HuH-7 (cell line): ENCODE data around the gene SAFB.
A peak's percentile ranks its signal among the peaks of the same experiment; 100 is the strongest.

Source experiments
- DNase-seq: peaks from one replicate; pipeline ENCODE4 v3.0.0; 2011; ENCODE audit warnings: low spot score

The SAFB gene

DNA sequence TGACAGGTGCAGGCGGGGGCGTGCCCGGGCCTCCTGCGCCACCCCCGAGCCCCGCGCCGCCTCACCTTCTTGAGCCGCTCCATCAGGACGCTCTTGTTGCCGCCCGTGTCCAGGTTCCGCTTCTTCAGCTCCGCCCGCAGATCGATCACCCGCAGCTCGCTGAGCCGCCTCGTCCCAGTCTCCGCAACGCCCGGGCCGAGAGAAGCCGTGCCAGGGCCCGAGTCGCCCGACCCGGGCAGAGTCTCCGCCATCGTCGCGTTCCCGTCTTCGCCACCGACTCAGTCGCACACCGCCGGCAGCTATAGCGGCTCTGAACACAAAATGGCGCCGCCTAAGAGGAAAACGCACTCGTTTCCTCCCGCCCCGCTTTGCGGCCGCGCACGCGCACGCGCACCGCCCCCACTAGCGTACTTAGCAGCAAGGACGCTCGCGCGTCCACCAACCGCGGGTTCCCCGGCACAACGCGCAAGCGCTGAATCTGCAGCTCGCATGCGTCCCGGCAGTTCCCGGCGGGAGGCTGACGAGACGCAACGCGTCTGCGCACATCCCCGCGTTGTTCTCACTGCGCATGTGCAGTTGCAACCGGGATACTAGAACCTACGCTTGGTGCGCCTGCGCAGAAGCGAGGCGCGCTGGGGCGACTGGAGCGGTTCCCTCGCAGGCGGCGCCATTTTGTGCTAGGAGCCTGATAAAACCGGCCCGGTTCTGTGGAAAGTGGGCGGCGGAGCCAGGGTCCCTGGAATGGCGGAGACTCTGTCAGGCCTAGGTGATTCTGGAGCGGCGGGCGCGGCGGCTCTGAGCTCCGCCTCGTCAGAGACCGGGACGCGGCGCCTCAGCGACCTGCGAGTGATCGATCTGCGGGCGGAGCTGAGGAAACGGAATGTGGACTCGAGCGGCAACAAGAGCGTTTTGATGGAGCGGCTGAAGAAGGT is at the start of gene SAFB, which contains the start of gene SAFB2:
SAFB (plus strand) TSS at position 619 of the 932 bp plus-strand sequence; CDS start at position 742, 123 bp downstream.
SAFB2 (minus strand) TSS at position 312 of the 932 bp plus-strand sequence; CDS start at position 251, 61 bp downstream.
- peak; percentile 97 for DNase-seq

GRCh38 chr19:5575590-5575989 is 47.3 kb upstream of the SAFB start:
- no peak for DNase-seq

DNA sequence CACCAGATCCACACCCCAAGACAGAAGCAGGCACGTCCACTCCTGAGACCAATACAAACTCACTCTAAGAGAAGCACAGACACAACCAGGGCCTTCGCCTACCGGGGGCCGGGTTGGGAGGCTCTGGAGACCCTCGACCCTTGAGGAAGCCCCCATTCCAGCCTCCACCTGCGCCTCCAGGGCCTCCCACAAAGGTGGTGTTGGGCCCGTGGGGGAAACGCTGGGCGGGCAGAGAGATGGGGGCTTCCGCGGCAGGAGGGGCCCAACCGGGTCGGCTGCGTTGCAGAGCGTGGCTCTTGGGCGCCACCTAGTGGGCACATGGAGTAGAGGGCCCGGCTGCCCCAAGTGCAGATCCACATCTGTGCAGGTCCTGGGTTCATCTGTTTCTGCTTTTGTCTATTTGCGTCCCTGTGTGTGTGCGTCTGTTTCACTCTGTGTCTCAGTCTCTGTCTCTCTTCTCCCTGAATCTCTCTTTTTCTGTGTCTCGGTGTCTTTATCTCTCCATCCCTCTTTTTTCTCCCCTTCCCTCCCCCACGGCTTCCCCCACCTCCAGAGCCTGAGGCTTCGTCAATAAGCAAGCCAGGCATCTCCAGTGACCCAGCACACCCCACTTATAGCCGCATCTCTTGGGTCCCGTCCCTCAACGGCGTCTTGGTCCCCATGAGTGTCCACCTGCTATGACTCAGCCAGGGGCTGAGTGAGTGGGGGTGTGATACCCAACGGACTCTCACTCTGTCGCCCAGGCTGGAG is 44.6 kb upstream of the SAFB start:
- DNase-seq = peak; percentile 85

DNA sequence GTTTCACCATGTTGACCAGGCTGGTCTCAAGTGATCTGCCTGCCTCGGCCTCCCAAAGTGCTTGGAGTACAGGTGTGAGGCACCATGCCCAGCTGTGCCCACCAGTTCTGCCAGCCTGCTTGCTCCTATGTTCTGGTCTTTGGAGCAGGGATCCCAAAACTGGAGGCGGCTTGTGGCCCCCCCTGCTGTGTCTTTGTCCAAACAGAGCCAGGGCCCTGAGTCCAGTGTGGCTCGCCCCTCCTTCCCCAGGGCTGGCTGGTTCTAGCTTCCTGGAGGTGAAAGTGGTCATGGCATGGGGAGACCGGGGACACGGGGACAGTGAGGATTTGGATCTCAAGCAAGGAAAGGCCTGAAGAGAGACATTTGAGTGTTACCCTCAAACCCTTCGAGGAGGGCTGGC is 43.6 kb upstream of the SAFB start:
- no peak for DNase-seq

DNA sequence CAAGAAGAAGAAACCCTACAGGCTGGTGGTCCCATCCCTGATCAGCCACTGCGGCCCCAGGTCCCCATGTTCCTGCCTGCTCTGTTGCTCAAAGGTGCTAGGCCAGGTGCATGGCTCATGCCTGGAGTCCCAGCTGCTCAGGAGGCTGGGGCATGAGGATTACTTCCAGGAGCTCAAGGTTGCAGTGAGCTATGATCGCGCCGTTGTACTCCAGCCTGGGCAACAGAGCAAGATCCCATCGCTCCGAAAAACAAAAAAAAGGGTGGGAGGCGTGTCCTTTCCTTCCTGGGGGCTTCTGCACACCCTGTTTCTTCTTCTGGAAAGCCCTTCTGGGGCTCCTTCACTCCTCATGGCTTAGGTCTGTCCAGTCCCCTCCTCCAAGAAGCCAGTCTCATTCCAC is 43.2 kb upstream of the SAFB start:
- no peak for DNase-seq

DNA sequence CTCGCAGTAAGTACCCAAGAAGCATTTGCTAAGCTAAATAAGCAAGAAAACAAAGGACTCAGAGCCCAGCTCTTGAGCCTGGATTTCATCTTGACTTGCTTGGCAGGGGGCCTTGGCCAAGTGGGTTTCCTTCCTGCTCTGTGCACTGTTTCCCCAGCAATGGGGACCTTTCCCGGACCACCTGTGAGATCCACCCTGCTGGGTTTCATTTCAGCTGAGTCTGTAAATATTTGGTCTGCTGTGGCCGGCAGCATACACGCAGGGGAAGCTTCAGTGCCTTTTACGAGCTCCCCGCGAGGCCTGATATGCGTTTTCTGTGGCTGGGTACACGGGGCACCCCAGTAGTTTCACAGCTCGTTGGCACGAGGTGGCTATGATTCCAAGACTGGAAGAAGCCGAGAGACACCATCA is 42.7 kb upstream of the SAFB start:
- no peak for DNase-seq

DNA sequence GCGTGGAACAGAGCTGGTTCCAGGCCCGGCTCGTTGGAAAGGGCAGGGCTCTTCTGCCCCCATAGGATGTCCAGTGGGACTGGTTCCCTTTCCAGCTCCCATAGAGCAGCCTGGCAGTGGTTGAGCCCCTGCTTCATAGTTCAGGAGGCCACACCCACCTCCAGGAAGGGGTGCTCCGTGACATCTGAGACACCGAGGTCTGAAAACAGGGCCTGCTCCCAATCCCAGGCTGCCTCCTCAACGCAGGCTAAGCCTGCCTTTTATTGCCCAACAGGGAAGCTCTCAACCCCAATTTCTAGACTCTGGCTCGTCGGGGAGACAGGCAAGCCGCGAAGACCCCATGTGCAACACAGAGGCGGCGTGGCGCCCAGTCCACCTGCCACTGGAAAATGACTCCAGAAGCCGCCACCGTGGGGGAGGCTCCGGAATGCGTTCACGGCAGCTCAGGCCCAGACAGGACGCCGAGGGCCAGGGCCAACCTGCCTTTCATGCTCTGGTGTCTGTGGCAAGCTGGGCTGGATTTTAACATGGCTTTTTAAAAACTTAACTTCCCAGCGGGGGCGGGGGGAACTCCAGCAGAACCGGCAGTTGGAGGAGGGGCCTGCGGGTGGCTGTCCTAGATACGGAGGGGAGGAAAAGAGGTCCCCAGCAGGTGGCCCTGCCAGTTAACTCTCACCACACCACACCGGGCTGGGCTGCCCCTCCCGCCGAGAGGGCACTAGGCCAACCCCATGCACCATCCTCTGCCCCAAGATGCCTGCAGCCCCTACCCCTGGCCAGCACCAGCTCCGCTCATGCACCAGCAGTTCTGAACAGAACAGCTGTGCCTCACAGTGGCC is 37.2 kb upstream of the SAFB start:
- DNase-seq = no peak

DNA sequence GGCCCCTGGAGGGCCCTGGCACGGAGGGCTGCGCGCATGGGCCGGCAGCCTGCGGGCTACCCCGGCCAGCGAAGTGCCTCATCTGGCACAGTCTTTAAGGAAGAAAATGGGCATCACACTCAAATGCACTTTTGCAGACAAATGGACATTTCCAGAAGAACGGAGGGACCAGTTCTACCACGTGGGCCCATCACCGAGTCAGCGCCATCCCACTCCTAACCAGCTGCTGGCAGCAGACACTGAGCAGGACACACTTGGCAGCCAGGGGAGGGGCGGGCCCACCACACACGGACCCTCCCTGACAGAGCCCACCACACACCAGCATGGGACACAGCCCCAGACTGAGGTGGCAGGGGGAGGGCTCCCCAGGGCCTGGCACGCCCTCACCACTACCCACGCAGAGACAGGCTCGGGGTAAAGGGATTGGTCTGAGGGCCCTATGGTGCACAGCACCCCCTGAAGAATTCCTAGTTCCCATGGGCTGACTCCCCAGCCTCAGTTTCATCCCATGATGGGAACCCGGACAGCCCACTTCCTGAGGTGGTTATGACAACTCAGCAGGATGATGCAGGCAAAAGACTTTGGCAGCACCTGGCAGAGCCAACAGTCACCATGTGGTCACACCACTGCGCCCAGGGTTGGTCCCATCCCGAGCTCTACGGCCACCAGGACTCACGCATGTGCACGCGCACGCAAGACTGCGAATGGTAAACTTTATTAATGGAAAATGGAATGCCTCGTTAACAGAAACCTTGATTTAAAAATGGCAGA is 36.4 kb upstream of the SAFB start:
- no peak for DNase-seq

- no peak for DNase-seq
Measured at GRCh38 chr19:5587071-5587455, 35.8 kb upstream of the SAFB start.

DNA sequence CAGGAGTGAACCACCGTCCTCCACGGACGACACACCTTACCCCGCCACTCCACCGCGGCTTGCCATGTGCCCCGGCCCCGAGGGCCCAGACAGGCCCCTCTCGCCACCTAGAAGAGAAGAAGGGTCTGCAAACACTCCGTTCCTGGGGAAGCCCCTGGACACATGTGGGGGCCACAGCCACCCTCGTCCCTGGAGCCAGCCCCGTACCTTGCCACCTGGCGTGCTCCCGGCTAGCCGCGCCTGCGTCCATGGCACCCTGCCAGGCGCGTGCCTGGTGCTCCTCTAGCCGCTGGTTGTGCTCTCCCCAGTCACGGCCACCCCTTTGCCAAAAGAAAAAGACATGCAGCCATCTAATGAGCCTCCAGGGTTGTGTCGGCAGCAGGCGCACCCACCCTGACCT is 35.2 kb upstream of the SAFB start:
- DNase-seq = no peak

DNA sequence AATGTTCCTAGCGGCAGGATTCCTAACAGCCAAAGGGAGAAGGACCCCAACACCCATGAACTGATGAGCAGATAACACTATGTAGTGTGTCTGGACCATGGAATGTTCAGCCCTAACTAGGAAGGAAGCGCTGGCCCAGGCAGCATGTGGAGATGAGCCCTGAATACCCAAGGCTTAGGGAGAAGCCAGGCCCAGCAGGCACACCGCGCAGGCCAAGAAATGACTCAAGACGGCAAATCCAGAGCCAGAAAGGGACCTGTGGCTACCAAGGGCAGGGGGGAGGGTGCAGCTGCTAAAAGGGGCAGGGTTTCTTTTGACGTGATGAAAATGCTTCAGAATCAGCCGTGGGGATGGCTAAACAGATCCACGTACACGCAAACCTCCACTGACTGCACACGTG is 34.4 kb upstream of the SAFB start:
- DNase-seq = no peak

GRCh38 chr19:5588906-5589676 is 33.8 kb upstream of the SAFB start:
- no peak for DNase-seq

DNA sequence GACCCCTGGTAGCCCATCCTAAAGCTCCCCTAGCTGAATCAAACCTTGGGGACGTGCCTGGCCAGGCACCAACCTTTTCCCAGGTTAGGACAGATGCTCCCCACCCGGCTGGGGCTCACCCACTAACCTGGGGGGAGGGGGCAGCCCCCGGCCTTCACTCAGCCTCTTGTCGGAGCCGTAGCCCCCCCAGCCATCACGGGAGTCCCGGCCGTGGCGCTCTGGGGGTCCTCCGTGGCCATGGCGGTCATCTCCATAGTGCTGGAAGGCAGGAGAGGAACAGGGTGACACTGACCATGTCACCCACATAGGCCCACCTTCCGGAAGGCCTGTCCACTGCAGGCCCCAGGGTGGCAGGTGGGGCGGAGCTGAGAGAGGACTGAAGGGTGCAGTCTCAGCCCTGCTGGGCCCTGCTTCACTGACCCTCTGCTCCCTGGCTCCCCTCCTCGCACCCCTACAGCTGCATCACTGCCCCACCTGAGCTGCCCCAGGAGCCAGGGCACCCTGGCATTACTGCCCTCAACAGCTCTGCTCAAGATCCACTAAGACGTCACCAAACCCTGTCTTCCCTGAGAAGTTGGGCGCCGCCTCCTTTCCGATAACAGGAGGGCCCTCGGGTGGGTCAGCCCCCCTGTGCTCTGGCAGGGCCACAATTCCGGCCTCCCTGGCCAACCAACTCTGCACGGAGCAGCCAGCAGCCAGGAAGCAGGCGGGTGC is 32.6 kb upstream of the SAFB start:
- no peak for DNase-seq

DNA sequence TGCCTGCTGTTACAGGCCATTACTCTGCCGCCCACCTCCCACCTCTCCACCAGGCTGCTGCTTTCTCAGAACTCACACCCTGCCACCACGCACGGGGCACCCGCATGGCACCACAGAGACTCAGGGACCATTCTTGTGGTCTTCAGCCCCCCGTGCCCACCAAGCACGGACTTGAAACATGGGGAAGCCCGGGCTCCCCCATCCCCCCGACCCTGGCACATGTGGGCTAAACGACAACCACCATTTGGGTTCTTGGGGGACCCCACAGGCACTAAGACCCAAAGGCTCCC is 32.1 kb upstream of the SAFB start:
- no peak for DNase-seq

DNA sequence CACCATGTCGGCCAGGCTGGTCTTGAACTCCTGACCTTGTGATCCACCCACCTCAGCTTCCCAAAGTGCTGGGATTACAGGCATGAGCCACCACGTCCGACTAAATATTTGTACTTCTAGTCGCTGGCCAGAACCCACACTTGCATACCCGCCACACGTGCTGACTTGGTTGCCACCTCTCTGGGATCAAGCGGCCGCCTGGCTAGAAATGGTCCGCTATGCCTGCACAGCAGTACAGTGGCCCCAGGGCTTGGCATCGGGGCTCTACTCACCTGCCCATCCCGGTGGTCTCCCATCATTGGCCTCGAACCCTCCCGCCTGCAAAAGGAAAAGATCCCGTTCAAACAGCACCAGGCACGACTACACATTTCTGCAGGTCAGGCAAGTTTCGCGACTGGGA is 31.4 kb upstream of the SAFB start:
- DNase-seq = no peak

GRCh38 chr19:5592531-5593342 is 30.1 kb upstream of the SAFB start:
- no peak for DNase-seq

DNA sequence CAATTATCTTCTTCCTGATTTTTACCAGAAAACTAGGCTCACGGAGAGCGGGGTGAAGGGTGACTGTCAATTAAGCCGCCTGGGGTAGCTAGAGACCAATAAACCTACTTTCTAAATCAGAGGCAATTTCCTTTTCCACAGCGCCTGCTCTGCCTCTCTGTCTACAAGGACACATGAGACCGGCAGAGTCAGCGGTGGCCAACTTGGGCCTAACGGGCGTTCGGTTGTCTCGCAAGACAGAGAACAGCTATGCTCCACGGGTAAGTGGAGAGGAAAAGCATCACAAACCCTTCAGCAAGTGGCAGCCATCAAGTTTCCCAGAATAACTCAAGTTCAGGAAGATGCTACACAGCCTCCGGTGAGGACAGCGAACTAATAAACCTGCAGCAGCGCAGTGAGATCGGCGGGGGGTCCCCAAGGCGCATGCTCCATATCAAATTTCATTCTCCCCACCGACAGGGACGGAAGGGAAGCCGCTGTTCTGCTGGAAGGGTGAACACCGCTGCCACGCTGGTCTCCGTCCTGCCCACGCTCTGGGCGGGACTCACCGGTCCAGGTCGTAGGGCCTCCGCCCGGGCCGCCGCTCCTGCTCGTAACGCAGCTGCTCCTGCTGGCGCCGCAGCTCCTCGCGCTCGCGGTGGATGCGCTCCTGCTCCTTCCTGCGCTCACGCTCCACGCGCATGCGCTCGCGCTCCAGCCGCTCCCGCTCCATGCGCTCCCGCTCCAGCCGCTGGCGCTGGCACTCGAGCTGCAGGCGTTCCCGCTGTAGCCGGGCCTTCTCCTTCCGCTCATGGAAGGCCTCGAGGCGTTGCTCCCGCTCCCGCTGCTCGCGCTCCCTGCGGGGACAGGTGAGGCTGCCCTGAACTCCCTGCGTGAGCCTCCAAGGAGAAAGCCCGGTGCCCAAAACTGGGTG is 29.3 kb upstream of the SAFB start:
- DNase-seq = no peak

GRCh38 chr19:5594521-5594950 is 28.3 kb upstream of the SAFB start:
- peak; percentile 63 for DNase-seq
